GM18507 (cell line): ENCODE measurements around the gene MOSMO.
"Not testable (repeated sequence)": the region's sequence is repeated elsewhere in the genome, so short reads cannot be mapped to it uniquely, and the experiment has no call there.

Source experiments
- DNase-seq: peaks from one replicate; pipeline ENCODE4 v3.0.0; 2011; ENCODE audit warnings: low read depth; ENCODE audit not compliant: insufficient read length; ENCODE audit errors: extremely low spot score
- FAIRE-seq: peaks from 2 replicates; lab custom pipeline; 2011; peaks lifted over from hg19 to GRCh38; lab: Jason Lieb, UNC

The MOSMO gene

DNA sequence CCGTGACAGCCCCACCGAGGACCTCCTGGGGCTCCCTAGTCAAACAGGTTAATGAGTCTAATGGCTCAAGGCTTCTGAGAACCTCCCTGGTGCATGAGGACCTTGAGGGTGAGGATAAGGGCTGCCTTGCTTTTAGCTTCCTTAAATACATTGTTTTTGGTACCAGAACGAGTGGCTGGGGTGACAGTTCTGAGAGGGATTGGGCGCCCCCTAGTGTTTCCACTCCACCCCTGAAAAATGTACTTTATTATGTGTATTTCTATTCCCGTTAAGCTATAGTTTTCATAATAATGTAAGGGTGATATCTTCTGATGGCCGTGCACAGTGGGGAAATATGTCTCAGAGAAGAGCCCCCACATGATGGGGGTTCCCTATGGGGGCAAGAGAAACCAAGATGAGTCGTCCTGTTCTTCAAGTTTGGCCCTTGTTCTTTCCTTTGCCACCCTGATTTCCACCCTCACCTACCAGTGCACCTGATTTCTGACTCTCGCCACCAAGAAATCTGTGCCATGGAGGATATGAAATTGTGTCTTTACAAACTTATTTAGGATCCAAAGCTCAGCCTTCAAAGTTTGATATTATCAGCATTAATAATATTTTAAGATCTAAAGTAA is 69.9 kb downstream of the MOSMO start:
- DNase-seq (peak; percentile 35), FAIRE-seq (peak; percentile 79)

GRCh38 chr16:22078656-22079055 is 70.7 kb downstream of the MOSMO start:
- FAIRE-seq (no peak), DNase-seq (no peak)

- no peak for FAIRE-seq
Measured at GRCh38 chr16:22081050-22081449, 73.1 kb downstream of the MOSMO start.

GRCh38 chr16:22086440-22086839 is 78.5 kb downstream of the MOSMO start:
- FAIRE-seq (no peak), DNase-seq (no peak)

More at GRCh38 chr16:22081050-22081449, 73.1 kb downstream of the MOSMO start:
- DNase-seq = no peak

GRCh38 chr16:22088642-22089041 is 80.7 kb downstream of the MOSMO start:
- FAIRE-seq (no peak), DNase-seq (no peak)

GRCh38 chr16:22089910-22090309 is 82.0 kb downstream of the MOSMO start:
- FAIRE-seq = no peak
- DNase-seq = no peak

DNA sequence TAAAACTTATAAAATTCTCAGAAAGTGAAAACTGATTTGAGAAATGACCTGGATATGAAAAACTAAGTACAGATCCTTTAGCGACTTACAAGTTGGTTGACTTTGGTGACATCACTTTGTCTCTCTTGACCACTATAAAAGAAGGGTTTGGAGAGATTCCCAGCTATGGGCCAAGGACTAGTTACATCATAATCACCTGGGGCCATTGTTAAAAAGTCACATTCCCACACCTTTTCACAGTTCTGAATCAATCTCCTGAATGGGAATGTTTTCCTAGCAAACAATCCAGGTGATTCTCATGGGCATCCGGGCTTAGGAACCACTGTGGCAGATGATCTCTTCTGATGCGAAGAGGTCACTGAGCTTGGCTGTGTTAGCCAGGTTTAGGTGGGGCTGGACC is 83.8 kb downstream of the MOSMO start:
- no peak for FAIRE-seq
- DNase-seq = no peak

DNA sequence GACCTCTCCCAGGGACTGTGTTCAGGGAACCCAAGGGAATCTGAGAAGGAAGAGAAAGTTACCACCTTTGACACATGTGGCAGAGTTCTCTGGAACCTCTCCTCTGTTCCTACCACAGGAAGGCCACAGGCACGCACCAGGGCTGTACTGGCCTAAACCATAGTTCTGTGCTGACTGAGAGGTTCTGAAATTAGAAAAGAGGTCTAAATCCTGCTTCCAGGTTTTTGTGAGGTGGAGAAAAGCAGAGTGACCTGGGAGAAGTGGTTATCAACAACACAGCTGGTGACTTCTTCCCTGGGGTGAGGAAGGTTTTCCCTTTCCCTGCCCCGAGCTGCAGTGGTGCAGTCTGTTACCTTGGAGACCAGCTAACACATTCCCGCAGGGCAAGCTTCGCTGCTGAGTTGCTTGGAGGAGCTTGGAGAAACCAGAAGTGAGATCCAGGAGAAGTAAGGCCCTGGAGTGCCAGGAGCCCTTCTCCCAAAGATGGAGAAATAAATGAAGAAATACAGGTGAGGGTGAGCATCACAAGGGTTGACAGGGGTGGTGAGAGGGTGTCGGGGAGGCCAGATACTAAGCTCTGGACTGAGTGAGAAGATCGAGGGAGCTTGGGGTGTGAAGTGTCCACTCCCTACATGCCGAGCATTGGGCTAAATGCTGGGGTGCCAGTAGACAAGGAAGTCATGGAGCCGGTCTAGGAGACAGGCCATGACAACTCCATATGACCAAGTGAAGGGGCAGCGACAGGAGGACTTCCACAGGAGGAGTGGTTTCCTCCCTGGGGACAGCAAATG is 84.4 kb downstream of the MOSMO start, which contains the start of gene VWA3A:
Gene VWA3A (plus strand): TSS at position 399 of the 791 bp plus-strand sequence. CDS start 97 bp downstream, at position 496.
- no peak for FAIRE-seq

GRCh38 chr16:22093331-22093730 is 85.4 kb downstream of the MOSMO start:
- FAIRE-seq (no peak), DNase-seq (no peak)

More for the DNA sequence above, 84.4 kb downstream of the MOSMO start, which contains the start of gene VWA3A:
- no peak for DNase-seq

GRCh38 chr16:22093996-22094395 is 86.1 kb downstream of the MOSMO start:
- no peak for FAIRE-seq
- DNase-seq = no peak

- FAIRE-seq (peak; percentile 82), DNase-seq (peak; percentile 37)
Measured at GRCh38 chr16:22098405-22099255, 90.7 kb downstream of the MOSMO start.

DNA sequence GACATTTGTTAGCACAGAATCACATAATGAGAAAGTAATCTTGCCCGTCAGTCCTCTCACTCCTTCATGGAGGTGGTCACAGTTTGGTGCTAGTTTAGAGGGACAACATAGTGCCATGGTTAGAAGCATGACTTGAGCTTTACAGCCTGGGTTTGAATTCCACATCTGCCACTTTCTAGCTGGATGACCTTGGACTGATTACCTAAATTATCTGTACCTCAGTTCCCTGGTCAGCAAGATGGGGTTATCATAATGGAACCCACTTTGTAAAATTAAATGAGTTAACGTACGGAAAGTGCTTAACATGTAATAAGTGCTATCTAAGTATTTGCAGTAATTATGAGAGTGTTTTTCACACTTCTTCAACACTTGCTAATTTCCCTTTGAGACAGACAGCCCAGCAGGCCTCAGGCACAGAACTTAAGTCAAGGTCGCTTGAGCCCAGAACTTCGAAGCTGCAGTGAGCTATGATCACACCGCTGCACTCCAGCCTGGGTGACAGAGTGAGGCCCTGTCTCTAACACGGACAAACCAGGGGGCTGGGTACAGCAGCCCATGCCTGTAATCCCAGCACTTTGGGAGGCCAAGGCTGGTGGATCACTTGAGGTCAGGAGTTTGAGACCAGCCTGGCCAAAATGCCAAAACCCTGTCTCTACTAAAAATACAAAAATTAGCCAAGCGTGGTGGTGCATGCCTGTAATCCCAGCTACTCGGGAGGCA is 91.5 kb downstream of the MOSMO start:
- FAIRE-seq (no peak), DNase-seq (no peak)

DNA sequence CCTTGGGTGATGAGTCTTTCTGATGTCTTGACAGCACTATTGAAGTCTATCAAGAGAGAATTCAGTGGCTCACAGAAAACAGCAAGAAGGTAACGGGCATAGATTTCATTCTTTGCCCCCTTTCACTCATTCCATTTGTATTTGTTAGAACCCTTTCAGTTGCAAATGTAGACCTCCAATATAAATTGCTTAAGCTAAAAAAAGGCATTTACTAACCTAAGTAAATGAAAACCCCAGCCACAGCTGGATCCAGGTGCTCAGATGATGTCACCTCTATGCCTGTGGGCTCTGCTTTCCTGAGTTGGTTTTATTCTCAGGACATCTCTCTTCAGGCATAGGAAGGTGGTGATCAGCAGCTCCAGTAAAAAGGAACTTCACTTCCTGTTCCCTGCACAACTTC is 95.5 kb downstream of the MOSMO start:
- DNase-seq = no peak
- no peak for FAIRE-seq

DNA sequence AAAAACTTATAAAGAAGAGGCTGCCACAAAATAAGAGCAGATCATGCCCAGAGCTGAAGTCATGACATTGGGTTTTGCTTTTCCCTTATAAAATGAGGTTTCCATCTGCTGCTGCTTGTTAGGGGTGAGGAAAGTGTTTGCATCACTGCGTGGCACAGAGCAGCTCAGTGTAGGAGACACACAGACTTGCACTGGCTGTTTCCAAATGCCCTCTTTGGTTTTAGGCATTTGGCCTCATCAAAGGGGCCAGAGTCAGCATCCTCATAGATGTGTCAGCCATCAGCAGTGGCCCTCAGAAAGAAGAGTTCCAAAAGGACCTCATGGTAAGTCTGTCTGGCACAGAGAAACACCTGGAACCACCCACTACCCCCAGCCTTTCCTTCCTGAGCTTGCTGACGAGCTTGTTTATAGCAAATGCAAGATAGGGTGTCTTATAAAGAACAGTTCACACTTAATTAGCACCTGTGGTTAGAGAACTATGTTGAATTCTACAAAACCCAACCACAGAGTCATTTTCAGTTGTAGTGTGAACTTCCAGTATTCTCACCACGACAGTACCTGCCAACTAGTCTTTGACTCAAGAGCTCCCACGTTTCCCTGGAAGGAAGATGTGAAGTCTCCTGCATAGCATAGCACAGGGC is 101.5 kb downstream of the MOSMO start:
- FAIRE-seq = no peak
- DNase-seq = no peak

- DNase-seq, FAIRE-seq: not testable (repeated sequence)
Measured at GRCh38 chr16:22111629-22112028, 103.7 kb downstream of the MOSMO start.

- DNase-seq (no peak), FAIRE-seq (no peak)
Measured at GRCh38 chr16:22116095-22116700, 108.3 kb downstream of the MOSMO start.

DNA sequence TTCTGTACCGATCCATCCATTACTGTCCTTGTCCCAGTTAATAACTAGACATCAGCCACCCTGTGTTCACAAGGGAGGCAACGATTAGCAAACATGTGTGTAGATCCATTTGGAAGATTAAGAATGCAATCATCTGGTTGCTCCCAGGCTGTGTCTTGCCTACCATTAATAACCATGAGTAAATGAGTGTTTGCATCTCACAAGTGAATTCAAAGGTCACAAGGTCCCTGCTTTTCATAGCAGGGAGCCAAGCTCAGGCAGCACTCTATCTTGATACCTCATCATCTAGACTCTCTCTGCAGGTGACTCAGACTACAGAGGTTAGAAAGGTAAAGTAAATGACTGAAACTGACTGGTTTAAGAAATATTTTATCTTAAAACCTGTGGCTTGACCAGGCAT is 109.7 kb downstream of the MOSMO start:
- FAIRE-seq (no peak), DNase-seq (no peak)

DNA sequence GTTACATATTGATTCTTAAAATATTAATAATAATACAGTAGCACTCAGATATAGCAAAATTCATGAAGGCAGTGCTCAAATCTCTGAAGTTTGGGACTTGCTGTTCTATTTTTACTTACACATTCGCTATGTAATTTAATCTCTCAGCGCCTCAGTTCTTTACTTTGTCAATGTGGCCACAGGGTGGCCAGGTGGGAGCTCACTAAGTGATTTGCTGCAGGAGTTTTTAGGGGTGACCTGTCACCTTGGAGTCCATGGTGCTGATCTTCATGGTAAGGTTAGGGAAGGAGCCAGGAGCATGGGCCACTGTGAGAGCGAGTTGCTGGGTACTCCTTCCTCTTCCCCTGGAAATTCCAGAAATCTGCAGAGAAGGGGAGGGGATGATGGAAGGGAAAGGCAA is 112.5 kb downstream of the MOSMO start:
- FAIRE-seq (no peak), DNase-seq (no peak)

- FAIRE-seq (no peak), DNase-seq (no peak)
Measured at GRCh38 chr16:22122239-22122638, 114.3 kb downstream of the MOSMO start.
